Body of pancreas (tissue), 4 donors: ENCODE data around the gene EYA4.

Experiments used
- CTCF ChIP-seq, 7 experiments: fragments of 450-650 bp in 4 of 7; fragments of 200-600 bp in 3 of 7; sonication (generic) in 3 of 7; IDR thresholded peaks; one replicate each; pipeline ENCODE4 v1.5.1; 2016 to 2019; ENCODE audit warnings: antibody characterized with exemption in 7 of 7
- POLR2A ChIP-seq, 3 donors: fragments of 450-650 bp; IDR thresholded peaks; one replicate each; pipeline ENCODE4 v1.6.1; 2016; ENCODE audit warnings: antibody characterized with exemption in 3 of 3, mild to moderate bottlenecking in 2 of 3

- TF ChIP-seq CTCF (IDR thresholded peaks at IDR 0.05) (no peak), POLR2A (IDR thresholded peaks at IDR 0.05) (no peak)
Measured at GRCh38 chr6:133539502-133540259, 298.5 kb downstream of the EYA4 start.
